GM23338 (cell line): ENCODE results near the gene CALY. TPM values are rescaled to one million over a fixed set of nuclear protein-coding genes. Genes with fewer than 3 reads are reported as not detected.

ENCODE experiments used
- ATAC-seq: fragments of 200-7000 bp; cut with Tn5 transposase; 3 replicates; pipeline ENCODE4 v1.9.1; 2020
- DNase-seq: peaks from one replicate; pipeline ENCODE4 v3.0.0-alpha.2; 2015; ENCODE audit warnings: low spot score
- H2AFZ ChIP-seq: fragments of 200-600 bp; sonication (generic); 2 replicates; pipeline ENCODE4 v1.8.0; 2016; ENCODE audit warnings: antibody characterized with exemption, mild to moderate bottlenecking, moderate library complexity
- H3F3A ChIP-seq: fragments of 200-600 bp; sonication (generic); replicated peaks from 2 replicates; pipeline ENCODE4 v1.8.0; 2017; ENCODE audit warnings: antibody characterized with exemption, mixed run types, low read depth
- H3K27ac ChIP-seq: fragments of 200-600 bp; sonication (generic); 2 replicates; pipeline ENCODE4 v1.6.1; 2016; ENCODE audit warnings: low read depth
- H3K27me3 ChIP-seq: fragments of 200-600 bp; sonication (generic); 2 replicates; pipeline ENCODE4 v1.8.0; 2016; ENCODE audit warnings: mild to moderate bottlenecking, mixed run types, moderate library complexity; ENCODE audit not compliant: insufficient read depth
- H3K36me3 ChIP-seq: fragments of 200-600 bp; sonication (generic); 2 replicates; pipeline ENCODE4 v1.8.0; 2016; ENCODE audit warnings: mild to moderate bottlenecking; ENCODE audit not compliant: insufficient read depth
- H3K4me1 ChIP-seq: fragments of 200-600 bp; sonication (generic); 2 replicates; pipeline ENCODE4 v1.8.0; 2016; ENCODE audit warnings: mild to moderate bottlenecking, moderate library complexity; ENCODE audit not compliant: insufficient read depth
- H3K4me2 ChIP-seq: fragments of 200-600 bp; sonication (generic); 2 replicates; pipeline ENCODE4 v1.7.1; 2017; ENCODE audit warnings: mixed run types
- H3K4me3 ChIP-seq: fragments of 200-600 bp; sonication (generic); 2 replicates; pipeline ENCODE4 v1.6.1; 2016; ENCODE audit warnings: mixed run types
- H3K79me2 ChIP-seq: fragments of 200-600 bp; sonication (generic); replicated peaks from 2 replicates; pipeline ENCODE4 v1.8.0; 2017; ENCODE audit warnings: mild to moderate bottlenecking; ENCODE audit not compliant: insufficient read depth
- H3K9me2 ChIP-seq: fragments of 200-600 bp; sonication (generic); 2 replicates; pipeline ENCODE4 v1.8.0; 2017; ENCODE audit not compliant: insufficient read depth
- H4K20me1 ChIP-seq: fragments of 200-600 bp; sonication (generic); replicated peaks from 2 replicates; pipeline ENCODE4 v1.8.0; 2017; ENCODE audit warnings: mild to moderate bottlenecking; ENCODE audit not compliant: insufficient read depth
- H3K27ac Mint-ChIP-seq: 2 replicates; pipeline ENCODE4 v1.8.0; 2020; ENCODE audit warnings: inconsistent platforms, mild to moderate bottlenecking, moderate library complexity, mixed read lengths
- H3K27me3 Mint-ChIP-seq: 3 replicates; pipeline ENCODE4 v1.8.0; 2022; ENCODE audit warnings: low read depth, mild to moderate bottlenecking, moderate library complexity, mixed read lengths, inconsistent platforms; ENCODE audit not compliant: insufficient read depth, poor library complexity
- H3K36me3 Mint-ChIP-seq: 3 replicates; pipeline ENCODE4 v1.8.0; 2021; ENCODE audit warnings: low read depth, mild to moderate bottlenecking, inconsistent platforms, moderate library complexity, mixed read lengths
- H3K4me1 Mint-ChIP-seq: 3 replicates; pipeline ENCODE4 v1.8.0; 2020; ENCODE audit warnings: mild to moderate bottlenecking, inconsistent platforms, mixed read lengths
- H3K4me3 Mint-ChIP-seq: 3 replicates; pipeline ENCODE4 v1.8.0; 2021; ENCODE audit warnings: moderate library complexity, mild to moderate bottlenecking, inconsistent platforms, mixed read lengths
- H3K9me3 Mint-ChIP-seq: 3 replicates; pipeline ENCODE4 v1.8.0; 2020; ENCODE audit warnings: moderate library complexity, mild to moderate bottlenecking, inconsistent platforms, mixed read lengths
- CREB1 ChIP-seq: fragments of 250-450 bp; sonication (Bioruptor Pico); IDR thresholded peaks from 2 replicates; pipeline ENCODE4 v1.5.0; 2020; ENCODE audit warnings: low read depth, mild to moderate bottlenecking, moderate library complexity
- CTCF ChIP-seq, 2 experiments: fragments of 200-600 bp in 1 of 2; sonication (generic) in 1 of 2; conservative IDR thresholded peaks; 2 replicates each; pipeline versions ENCODE4 v1.5.1 to v1.6.1; 2016 to 2017; ENCODE audit warnings: antibody characterized with exemption in 2 of 2, low read depth in 2 of 2, mild to moderate bottlenecking in 2 of 2, moderate library complexity in 1 of 2
- EZH2 ChIP-seq: fragments of 200-600 bp; sonication (generic); IDR thresholded peaks from one replicate; pipeline ENCODE4 v1.8.0; 2017; ENCODE audit warnings: antibody characterized with exemption, mild to moderate bottlenecking, low read depth; ENCODE audit not compliant: unreplicated experiment
- EZH2phosphoT487 ChIP-seq: fragments of 200-600 bp; sonication (generic); IDR thresholded peaks from one replicate; pipeline ENCODE4 v1.8.1; 2018; ENCODE audit warnings: antibody characterized with exemption; ENCODE audit not compliant: unreplicated experiment
- NANOG ChIP-seq: IDR thresholded peaks from 2 replicates; pipeline ENCODE4 v1.6.1; 2016; ENCODE audit warnings: antibody characterized with exemption, borderline replicate concordance
- POLR2AphosphoS5 ChIP-seq: IDR thresholded peaks from 2 replicates; pipeline ENCODE4 v1.6.1; 2016; ENCODE audit warnings: antibody characterized with exemption, low read depth
- STAT1 ChIP-seq: IDR thresholded peaks from one replicate; pipeline ENCODE4 v1.6.1; 2016; ENCODE audit warnings: antibody characterized with exemption; ENCODE audit not compliant: unreplicated experiment
- ZNF114 ChIP-seq: fragments of 250-450 bp; sonication (Bioruptor Pico); IDR thresholded peaks from 2 replicates; pipeline ENCODE4 v1.5.0; 2020; ENCODE audit warnings: mild to moderate bottlenecking, moderate library complexity
- ZNF331 ChIP-seq: fragments of 250-450 bp; sonication (Bioruptor Pico); IDR thresholded peaks from 2 replicates; pipeline ENCODE4 v1.5.0; 2020; ENCODE audit warnings: low read depth, mild to moderate bottlenecking, moderate library complexity
- ZNF462 ChIP-seq: fragments of 250-450 bp; sonication (Bioruptor Pico); IDR thresholded peaks from 2 replicates; pipeline ENCODE4 v1.5.0; 2020; ENCODE audit warnings: mild to moderate bottlenecking, moderate library complexity
- polyA plus RNA-seq: library from polyadenylated mRNA; unstranded; fragments of >200 nt; fragmentation: Nextera tagmentation; extraction: Ambion mirVana; gene quantifications from 2 replicates; pipeline ENCODE4 v1.2.1, GENCODE V29; 2016
- total RNA-seq: library from RNA; depleted of rRNA; stranded (reverse); fragments of >200 nt; shearing (Covaris generic); gene quantifications from 2 replicates; pipeline ENCODE4 v1.2.3, GENCODE V29; 2014

Gene CALY
- total and polyA plus RNA-seq, 2 experiments from 2014 or later, result 1.0 to 8.0 TPM

DNA sequence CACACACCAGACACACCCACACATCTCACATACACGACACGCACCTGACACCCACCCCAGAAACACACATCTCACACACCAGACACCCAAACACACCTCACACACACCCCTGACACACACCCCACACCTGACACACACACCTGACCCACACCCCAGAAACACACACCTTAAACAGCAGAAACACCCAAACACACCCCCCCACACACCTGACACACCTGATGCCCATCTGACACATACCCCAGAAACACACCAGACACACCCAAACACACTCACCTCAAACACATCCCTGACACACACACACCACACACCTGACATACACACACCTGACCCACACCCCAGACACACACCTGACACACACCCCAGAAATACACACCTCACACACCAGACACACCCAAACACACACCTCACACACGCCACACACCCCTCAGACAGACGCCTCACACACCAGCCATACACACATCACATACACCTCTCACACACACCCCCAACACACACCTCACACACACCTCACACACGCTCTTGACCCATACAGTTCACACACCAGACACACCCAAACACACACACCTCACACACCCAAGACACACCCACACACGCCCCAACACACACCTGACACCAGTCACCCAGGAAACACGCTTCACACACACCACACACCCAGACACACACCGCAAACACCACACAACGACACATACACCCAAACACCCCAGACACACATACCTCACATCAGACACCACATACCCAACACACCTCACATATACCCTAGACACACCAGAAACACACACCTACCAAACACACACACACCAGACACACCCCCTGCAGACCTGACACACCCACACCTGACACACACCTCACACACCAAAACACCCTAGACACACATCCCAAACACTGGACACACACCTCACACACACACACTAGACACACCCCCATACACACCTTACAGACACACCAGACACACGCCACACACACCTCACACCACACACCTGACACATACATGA lies 1.7 kb upstream of the CALY start:
- TF ChIP-seq STAT1 (no peak), EZH2 (no peak), POLR2AphosphoS5 (no peak), EZH2phosphoT487 (no peak), CREB1 (CRISPR knock-in tag) (no peak), NANOG (no peak), CTCF (conservative IDR thresholded peaks at IDR 0.05; ENCODE audit: low read depth in 2 of 2) (no peak)
- Mint-ChIP-seq H3K27me3 (peaks cover 29% of the 10 kb centered on the region), H3K4me1 (peaks cover 5% of the 10 kb centered on the region), H3K4me3 (no peak overlapping the region), H3K36me3 (no peaks in the 10 kb centered on the region; the same call in 2 of the 3 replicates), H3K27ac (no peak overlapping the region), H3K9me3 (peaks cover 12% of the 10 kb centered on the region)
- ATAC-seq, result no peak
- peaks cover 38% of the 10 kb centered on the region for H3K27me3 ChIP-seq
- H3K36me3 ChIP-seq, result no peaks in the 10 kb centered on the region
- no peak overlapping the region for H3K4me2 ChIP-seq
- 0 out of 2 replicates have a peak, but pooled peaks cover 3% of the 10 kb centered on the region for H3F3A ChIP-seq
- H4K20me1 ChIP-seq, result no peaks in the 10 kb centered on the region
- no peak overlapping the region for H3K27ac ChIP-seq
- no peak overlapping the region for H3K4me3 ChIP-seq
- H3K79me2 ChIP-seq, result no peaks in the 10 kb centered on the region
- H3K4me1 ChIP-seq, result no peaks in the 10 kb centered on the region
- H3K9me2 ChIP-seq, result no peaks in the 10 kb centered on the region
- no peak for DNase-seq
- no peak overlapping the region for H2AFZ ChIP-seq

DNA sequence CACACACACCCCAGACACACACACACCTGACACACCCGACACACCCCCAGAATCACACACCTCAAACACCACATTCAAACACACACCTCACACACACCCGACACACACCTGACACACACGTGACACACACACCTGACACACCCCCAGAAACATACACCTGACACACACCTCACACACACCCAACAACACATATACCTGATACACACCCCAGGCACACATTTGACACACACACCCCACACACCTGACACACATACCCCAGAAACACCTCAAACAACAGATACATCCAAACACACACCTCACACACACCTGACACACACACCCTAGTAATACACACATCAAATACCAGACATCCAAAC lies 652 bp upstream of the CALY start:
- Histone ChIP-seq H3F3A (0 out of 2 replicates have a peak, but pooled peaks cover 3% of the 10 kb centered on the region), H3K4me2 (no peak overlapping the region), H3K27me3 (peaks cover 47% of the 10 kb centered on the region), H3K79me2 (no peaks in the 10 kb centered on the region), H3K4me1 (no peaks in the 10 kb centered on the region), H3K9me2 (no peaks in the 10 kb centered on the region), H2AFZ (no peak overlapping the region), H3K36me3 (no peaks in the 10 kb centered on the region), H3K27ac (no peak overlapping the region), H4K20me1 (no peaks in the 10 kb centered on the region), H3K4me3 (no peak overlapping the region)
- Mint-ChIP-seq H3K4me1 (no peaks in the 10 kb centered on the region; the same call in 2 of the 3 replicates), H3K4me3 (no peak overlapping the region), H3K36me3 (no peaks in the 10 kb centered on the region; the same call in 1 of the 3 replicates), H3K27ac (no peak overlapping the region), H3K27me3 (peaks cover 34% of the 10 kb centered on the region), H3K9me3 (peaks cover 19% of the 10 kb centered on the region)
- no peak for DNase-seq
- ATAC-seq, result no peak
- TF ChIP-seq ZNF462 (no peak), ZNF331 (CRISPR knock-in tag) (no peak), CREB1 (CRISPR knock-in tag) (no peak), ZNF114 (CRISPR knock-in tag) (no peak), CTCF (conservative IDR thresholded peaks at IDR 0.05; ENCODE audit: low read depth in 2 of 2) (no peak), NANOG (no peak)
